Hindlimb muscle (tissue), 1 donor: ENCODE data around the gene MIS18BP1. TPM values are rescaled to one million over a fixed set of nuclear protein-coding genes. Genes with fewer than 3 reads are reported as not detected.

Experiments
- polyA plus RNA-seq: library from polyadenylated mRNA; unstranded; fragments of 120-200 nt; gene quantifications from one replicate; pipeline ENCODE4 v1.2.1, GENCODE V29; 2013; ENCODE audit not compliant: insufficient read length

The MIS18BP1 gene
- polyA plus RNA-seq, 1 donor, result 17.8 TPM

Other genes with a start within 250 kb of the MIS18BP1 start
- 59.3 TPM for gene PRPF39, start 169.1 kb downstream of the MIS18BP1 start, polyA plus RNA-seq
- gene FKBP3, start 118.7 kb downstream of the MIS18BP1 start, polyA plus RNA-seq, result 112 TPM
- 5.3 TPM for gene FANCM, start 117.3 kb downstream of the MIS18BP1 start, polyA plus RNA-seq